GM18873 (cell line): Measurements from ENCODE around the gene CENPK.
"Not testable (repeated sequence)": the region's sequence is repeated elsewhere in the genome, so short reads cannot be mapped to it uniquely, and the experiment has no call there.

ENCODE experiments used
- ATAC-seq: cut with Tn5 transposase; IDR thresholded peaks from one replicate; pipeline ENCODE4 v1.9.1; 2021; ENCODE audit warnings: mild to moderate bottlenecking, moderate library complexity, moderate number of reproducible peaks; ENCODE audit not compliant: unreplicated experiment, low FRiP score

Gene CENPK

DNA sequence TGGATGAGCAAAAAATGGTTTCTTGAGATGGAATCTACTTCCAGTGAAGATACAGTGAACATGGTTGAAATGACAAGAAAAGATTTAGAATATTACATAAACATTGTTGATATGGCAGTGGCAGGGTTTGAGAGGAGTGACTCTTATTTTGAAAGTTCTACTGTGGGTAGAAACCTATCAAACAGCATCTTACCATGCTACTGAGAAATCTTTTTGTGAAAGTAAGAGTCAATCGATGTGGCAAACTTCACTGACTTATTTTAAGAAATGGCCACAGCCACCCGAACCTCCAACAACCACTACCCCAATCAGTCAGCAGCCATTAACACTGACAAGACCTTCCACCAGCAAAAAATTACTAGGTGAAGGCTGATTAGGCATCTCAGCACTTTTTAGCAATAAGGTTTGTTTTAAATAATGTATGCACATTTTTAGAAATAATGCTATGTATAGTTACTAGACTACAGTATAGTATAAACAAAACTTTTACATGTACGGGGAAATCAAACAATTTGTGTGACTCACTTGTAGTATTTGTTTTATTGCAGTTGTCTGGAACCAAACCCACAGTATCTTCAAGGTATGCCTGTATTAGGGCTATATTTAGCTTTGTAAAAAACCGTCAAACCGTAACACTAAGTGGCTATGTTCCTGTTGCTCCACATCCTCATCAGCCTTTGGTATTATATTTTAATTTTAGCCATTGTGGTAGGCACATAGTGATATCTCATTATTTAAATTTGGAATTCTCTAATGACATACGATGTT lies 50.6 kb downstream of the CENPK start:
- no peak for ATAC-seq

DNA sequence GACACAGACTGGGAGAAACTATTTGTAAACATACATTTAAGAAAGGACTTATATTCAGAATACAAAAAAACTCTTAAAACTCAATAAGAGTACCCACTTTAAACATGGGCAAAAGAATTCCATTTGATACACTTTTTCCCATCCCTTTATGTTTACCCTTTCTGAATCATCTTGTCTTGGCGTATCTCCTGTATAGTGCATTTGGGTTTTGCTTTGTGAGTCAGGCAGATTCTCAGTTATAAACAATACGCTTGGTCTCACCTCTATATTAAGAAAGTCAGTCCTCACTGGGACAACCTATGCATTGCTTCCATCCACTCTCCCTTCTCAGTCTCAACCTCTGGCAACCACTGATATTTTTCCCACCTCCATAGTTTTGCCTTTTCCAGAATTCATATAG lies 54.0 kb downstream of the CENPK start:
- no peak for ATAC-seq

DNA sequence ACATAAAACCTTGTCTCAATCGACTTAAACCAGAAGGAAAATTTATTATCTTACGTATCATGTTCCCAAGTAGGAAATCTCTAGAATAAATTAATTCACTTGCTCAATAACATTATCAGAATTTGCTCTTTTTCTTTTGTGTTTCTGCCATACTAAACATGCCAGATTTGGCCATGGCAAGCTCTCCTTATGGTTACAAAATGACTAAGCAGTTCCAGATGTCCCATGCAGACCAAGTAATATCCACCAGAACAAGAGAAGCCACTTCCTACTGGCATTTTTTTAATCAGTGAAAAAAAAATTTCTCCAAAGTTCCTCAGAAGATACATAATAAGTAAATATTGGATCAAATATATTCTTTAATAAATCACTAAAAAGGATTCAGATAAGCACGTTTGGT lies 56.0 kb downstream of the CENPK start:
- no peak for ATAC-seq

DNA sequence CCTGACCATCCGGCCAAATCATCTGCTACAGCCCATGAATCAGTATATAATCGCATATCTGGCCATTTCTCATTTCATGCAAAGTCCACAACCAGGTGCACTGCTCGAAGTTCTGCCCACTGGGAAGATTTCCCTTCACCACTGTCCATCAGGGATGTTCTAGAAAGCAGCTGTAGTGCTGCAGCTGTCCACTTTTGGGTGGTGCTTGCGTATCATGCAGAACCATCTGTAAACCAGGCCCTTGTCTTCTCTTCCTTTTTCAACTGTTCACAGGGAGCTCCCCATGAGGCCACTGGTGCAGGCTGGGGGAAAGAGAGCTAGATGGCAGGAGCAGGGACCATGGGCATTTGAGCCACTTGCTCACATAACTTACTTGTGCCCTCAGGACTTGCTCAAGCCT lies 73.8 kb downstream of the CENPK start:
- ATAC-seq, result no peak

DNA sequence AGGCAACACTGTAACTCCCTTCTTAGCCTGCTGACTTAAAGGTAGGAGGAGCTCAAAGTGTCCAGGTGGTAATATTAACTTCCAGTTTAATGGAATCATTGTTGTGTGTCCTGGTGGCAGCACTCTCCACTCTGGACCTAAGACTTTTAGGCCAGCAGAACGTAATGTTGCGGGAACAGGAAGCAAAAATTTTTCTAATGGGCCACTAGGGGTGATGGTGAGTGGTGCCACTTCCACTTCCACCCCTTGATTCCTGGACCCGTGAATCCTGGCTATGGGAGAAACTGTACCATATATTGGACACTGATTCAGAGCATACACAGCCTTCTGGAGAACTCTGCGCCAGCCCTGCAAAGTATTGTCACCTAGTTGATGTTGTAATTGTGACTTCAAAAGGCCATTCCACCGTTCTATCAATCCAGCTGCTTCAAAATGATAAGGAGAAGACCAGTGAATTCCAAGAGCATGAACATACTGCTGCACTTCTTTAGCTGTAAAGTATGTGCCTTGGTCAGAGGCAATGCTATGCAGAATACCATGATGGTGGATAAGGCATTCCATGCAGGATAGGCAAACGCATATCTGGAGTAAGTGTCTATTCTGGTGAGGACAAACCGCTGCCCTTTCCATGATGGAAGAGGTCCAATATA lies 74.8 kb downstream of the CENPK start:
- ATAC-seq, result not testable (repeated sequence)

- not testable (repeated sequence) for ATAC-seq
These were observed 76.2 kb downstream of the CENPK start for GRCh38 chr5:65486803-65487202.

DNA sequence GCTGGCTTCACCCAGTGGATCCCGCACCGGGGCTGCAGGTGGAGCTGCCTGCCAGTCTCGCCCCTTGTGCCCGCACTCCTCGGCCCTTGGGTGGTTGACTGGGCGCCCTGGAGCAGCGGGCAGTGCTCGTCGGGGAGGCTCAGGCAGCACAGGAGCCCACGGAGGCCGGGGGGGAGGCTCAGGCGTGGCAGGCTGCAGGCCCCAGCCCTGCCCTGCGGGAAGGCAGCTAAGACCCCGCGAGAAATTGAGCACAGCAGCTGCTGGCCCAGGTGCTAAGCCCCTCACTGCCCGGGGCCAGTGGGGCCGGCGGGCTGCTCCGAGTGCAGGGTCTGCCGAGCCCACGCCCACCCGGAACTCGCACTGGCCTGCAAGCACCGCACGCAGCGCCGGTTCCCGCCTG lies 77.6 kb downstream of the CENPK start:
- ATAC-seq, result no peak

DNA sequence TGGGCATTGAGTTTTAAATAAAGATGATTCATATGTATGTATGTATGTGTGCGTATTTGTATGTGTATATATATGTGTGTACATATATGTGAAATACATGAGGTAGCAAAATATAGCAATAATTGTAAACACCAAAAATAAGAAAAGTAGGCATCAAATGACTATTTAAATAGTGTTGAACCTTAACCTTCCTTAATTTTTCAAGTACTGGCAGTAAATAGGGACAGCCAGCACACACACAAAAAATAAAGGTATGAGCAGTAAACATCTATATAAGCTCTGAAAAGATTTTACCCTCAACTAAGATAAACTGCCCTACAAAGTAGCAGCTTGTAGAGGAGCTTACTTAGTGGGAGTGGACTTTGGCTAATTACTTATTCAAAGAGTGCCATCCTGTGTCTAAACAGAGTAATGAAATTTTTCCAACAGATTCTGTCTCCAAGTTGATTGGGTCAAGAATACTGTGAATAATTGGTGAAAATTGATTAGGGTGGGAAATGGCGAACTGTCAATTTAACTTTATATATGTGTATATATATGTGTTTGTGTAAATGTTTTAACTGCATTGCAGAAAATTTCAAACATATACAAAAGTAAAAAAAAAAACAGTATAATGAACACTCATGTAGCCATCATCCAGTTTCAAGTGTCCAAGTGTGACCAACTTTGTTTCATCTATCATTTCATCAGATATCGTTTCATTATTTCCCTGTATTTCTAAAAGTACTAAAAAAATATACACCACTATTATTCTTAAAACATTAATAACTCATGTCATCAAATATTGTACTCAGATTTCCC lies 79.2 kb downstream of the CENPK start:
- ATAC-seq, result peak; percentile 57

DNA sequence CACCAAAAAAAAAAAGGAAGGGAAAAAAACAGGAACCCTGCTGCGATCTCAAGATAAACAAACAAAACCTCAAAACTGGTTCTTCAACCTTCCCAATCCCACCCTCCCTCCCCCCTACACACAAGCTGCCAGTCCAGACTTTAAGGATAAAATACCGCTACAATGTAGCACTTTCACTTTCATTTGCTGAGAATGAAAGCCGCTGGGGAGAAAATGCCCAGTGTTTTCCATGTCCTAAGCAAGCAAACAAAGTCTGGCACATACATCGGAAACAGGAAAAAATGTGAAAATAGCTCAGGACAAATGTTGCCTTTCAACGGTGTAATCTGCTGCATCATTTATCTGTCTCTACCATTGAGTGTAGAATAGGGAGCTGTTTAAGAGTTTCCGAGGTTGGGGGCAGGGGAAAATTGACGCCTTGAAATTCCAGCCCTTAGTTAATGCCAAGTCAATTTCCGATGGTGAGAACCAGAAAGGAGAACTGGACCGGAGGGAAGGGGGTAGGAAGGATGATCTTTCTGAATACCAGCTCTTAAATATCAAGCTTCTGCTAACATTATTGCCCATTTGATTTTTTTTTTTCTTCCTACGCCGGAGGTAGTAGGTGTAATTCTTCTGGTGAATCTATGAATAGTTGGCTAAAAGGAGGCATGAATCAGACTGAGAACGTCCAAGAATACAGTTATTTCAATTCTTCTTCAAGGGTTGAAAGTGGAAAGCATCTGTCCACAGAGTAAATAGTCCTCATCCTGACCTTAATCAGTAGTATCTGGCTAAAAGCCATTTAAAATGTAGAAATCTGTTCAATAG lies 80.0 kb downstream of the CENPK start:
- no peak for ATAC-seq

DNA sequence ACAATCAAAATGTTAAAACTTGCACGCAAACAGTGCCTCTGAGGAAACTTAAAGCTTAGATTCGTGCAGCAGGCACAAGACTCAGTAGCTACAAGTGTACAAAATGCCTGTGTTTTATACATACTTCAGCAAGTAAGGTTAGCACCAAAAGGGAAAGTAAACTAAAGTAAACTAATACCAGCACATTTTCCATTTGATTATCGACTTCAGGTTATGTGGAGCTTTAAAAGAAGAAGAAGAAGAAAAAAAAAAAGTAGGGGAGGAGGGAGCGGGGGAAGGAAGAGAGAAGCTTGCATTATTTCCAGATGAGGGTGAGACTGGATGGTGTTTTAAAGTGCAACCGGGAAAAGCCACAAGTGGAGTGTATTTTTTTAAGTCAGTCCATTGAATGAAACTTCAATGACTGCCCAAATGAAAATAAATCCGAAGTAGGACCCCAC lies 80.7 kb downstream of the CENPK start:
- ATAC-seq, result no peak

- ATAC-seq, result peak; percentile 70
These were observed 81.2 kb downstream of the CENPK start, which contains the start of gene ADAMTS6 for GRCh38 chr5:65481635-65482295. TSS of gene ADAMTS6 (minus strand) at chr5:65481920. CDS start at chr5:65473673, 8,247 bp downstream.

- peak; percentile 7 for ATAC-seq
These were observed 81.8 kb downstream of the CENPK start for GRCh38 chr5:65481171-65481581.

DNA sequence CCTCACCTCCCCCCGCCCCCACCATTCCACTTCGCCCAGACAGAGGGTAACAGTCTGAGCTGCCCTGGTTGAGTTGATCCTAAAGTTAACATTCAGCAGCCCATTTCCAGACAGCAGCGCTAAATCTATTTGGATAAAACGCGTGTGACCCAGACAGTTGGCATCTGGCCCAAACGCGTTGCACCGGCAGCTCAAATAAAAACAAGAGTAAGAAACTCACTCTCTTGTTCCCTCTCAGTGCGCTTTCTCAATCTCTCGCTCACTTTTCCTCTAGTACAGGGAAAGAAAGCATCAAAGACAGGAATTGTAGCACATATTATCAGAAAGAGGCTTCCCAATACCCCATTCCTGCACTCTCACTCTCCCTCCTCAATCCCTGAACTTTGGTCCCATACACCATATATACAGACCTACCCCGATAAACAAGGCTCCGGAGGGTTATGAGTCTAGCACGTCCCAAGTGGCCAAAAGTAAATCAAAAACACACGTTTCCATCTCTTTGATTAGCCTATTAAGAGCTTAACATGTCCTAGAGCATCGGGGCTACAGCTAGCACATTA lies 82.6 kb downstream of the CENPK start:
- no peak for ATAC-seq

DNA sequence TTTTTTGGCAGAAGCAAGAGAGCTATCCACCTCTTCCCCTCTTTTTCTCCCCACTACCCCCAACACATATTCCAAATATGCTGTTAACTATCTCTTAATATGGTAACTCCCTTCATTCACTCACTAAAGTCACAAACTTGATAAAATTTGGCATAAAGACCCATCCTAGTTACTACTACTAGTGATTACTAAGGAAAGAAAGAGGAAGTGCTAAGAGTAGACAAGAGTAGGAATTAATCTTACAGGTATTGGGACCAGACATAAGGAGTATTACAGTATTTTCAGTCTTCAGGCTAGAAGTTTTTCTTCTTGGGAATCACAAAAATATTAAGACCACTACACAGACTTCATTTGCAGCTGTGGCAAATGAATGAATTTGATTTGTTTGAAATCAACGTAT lies 83.4 kb downstream of the CENPK start:
- no peak for ATAC-seq

DNA sequence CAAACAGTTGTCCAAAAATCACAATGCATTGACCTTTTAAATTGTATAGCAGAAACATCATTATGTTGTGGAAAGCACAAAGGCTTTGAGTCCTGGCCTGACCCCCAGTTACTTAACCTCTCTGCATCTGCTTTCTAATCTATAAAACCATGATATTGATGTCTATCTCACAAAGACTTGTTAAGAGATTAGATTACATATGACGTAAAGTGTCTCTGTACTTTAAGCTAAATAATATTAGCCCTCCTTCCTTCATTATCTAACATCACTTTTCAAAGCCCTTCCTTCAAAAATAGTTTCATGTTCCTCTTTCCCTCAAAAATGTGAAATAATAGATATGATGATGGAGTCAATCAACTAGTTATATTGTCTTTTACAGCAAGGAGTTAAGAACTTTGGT lies 84.6 kb downstream of the CENPK start:
- ATAC-seq, result no peak

DNA sequence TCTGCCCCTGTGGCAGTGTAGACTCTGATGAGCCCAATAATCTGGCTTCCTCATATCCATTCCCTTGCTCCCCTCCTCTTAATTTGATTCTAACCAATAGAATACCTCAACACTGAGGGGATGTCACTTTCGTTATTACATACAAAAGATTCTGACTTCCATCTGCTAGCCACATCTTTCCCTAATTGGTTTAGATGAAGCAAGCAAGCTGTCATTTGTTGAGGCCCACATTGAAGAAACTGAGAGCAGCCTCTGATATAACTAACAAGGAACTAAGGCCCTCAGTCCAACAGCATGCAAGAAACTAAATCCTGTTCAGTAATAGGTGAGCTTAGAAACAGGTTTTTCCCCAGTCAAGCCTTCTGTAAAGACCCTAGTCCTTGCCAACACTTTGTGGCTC lies 87.1 kb downstream of the CENPK start:
- no peak for ATAC-seq

GRCh38 chr5:65475336-65475735 lies 87.6 kb downstream of the CENPK start:
- ATAC-seq, result no peak

DNA sequence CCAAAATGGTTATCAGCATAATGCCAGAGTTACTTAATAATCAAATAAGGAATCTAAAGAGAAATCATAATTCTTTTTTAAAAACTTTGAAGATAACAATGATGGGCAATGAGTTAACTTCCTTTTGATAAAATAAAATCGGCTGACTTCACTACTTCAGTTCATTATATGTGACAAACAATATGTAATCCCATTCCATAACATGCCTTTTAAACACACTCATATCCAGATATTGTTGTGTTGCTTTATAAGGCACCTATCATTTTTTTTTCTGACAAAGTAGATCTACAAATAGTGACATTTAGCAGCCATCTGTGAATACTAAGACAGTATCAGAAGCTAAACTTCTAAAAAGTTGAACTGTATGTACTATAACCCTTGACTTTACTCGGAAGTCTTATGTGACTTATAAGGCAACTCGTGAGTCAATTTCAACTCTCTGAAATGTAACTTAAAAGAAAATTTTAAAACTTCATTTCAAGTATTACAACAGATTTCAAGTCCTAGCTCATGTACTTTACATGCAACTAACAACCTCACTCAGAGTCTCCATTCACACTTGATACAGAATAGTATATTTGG lies 88.7 kb downstream of the CENPK start:
- no peak for ATAC-seq

DNA sequence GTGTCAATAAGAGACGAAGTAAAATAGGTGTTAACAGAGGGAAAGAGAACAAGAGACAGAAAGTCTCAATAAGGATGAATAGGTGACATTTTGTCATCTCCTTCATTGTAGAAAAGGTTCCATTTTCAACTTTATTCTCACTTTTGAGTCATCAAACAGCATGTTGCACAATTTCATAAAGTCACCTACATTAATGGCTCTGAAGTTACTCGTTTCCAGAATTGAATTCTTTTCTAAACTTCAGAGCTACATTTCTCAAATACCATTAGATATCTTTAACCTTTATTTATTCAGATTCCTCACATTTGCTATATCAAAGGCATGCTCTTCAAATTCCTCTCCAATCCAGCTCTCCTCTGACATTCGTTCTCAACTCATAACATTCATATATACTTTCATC lies 94.3 kb downstream of the CENPK start:
- ATAC-seq, result no peak
